ENCODE results near the gene LILRB5. TPM values are rescaled to one million over a fixed set of nuclear protein-coding genes. Genes with fewer than 3 reads are reported as not detected.
"Not testable (repeated sequence)": the region's sequence is repeated elsewhere in the genome, so short reads cannot be mapped to it uniquely, and the experiment has no call there.

LILRB5 gene
- total RNA-seq, 1 donor, result not detected

- TF ChIP-seq, protein P1, sequence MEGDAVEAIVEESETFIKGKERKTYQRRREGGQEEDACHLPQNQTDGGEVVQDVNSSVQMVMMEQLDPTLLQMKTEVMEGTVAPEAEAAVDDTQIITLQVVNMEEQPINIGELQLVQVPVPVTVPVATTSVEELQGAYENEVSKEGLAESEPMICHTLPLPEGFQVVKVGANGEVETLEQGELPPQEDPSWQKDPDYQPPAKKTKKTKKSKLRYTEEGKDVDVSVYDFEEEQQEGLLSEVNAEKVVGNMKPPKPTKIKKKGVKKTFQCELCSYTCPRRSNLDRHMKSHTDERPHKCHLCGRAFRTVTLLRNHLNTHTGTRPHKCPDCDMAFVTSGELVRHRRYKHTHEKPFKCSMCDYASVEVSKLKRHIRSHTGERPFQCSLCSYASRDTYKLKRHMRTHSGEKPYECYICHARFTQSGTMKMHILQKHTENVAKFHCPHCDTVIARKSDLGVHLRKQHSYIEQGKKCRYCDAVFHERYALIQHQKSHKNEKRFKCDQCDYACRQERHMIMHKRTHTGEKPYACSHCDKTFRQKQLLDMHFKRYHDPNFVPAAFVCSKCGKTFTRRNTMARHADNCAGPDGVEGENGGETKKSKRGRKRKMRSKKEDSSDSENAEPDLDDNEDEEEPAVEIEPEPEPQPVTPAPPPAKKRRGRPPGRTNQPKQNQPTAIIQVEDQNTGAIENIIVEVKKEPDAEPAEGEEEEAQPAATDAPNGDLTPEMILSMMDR (IDR thresholded peaks at IDR 0.05; ENCODE audit: insufficient read depth, low read length), result no peak
- no peak overlapping the region for H3K4me3 ChIP-seq (ENCODE audit: low read depth, low read length)
- DNase-seq (ENCODE audit: low read depth), result no peak
Measured at GRCh38 chr19:54218960-54219661, 38.0 kb downstream of the LILRB5 start.

DNA sequence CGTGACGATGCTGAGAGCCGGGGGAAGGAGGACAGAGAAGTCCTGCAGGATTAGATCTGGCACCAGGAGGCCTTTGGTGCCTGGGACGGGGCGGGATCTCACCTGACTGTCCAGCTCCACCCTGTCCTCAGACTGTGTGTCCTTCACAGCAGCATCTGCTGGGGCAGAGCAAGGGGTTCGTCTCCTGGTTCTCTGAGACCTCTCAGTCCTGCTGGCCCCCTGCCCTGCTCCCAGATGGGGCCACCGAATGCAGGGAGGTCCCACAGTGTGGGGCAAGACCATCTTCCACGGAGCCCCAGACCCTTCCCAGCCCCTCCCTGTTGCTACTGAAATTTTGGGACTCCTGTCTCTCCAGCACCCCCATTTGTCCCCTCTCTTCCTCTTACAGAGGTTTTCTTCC is 38.8 kb downstream of the LILRB5 start:
- TF ChIP-seq, protein P1 (IDR thresholded peaks at IDR 0.05; ENCODE audit: insufficient read depth, low read length), result no peak
- no peak overlapping the region for H3K4me3 ChIP-seq (ENCODE audit: low read depth, low read length)
- no peak for DNase-seq (ENCODE audit: low read depth)

- H3K4me3 ChIP-seq (ENCODE audit: low read depth, low read length); DNase-seq (ENCODE audit: low read depth): not testable (repeated sequence)
Measured at GRCh38 chr19:54217517-54218247, 39.4 kb downstream of the LILRB5 start.

DNA sequence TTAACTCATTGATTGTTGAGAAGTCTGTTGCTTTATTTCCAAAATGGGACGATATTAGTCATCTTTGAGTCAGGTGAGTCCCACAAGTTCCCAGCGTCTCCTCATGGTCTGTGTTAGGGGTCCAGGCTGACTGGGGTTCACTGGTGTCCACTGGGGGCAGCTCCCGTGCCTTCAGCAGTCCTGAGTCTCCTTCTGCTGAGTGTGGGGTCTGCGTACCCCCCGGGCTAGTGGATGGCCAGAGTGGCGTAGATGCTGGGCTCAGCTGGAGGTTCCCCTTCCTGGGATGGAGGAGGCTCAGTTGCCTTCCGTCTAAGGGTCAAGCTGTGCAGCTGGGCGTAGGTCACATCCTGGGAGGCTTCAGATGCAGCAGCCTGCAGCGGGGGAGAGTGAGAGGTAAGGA is 40.2 kb downstream of the LILRB5 start:
- no peak for DNase-seq (ENCODE audit: low read depth)
- no peak overlapping the region for H3K4me3 ChIP-seq (ENCODE audit: low read depth, low read length)
- TF ChIP-seq, protein P1 (IDR thresholded peaks at IDR 0.05; ENCODE audit: insufficient read depth, low read length), result no peak

GRCh38 chr19:54214734-54215133 is 42.3 kb downstream of the LILRB5 start:
- DNase-seq (ENCODE audit: low read depth); H3K4me3 ChIP-seq (ENCODE audit: low read depth, low read length): not testable (repeated sequence)

DNA sequence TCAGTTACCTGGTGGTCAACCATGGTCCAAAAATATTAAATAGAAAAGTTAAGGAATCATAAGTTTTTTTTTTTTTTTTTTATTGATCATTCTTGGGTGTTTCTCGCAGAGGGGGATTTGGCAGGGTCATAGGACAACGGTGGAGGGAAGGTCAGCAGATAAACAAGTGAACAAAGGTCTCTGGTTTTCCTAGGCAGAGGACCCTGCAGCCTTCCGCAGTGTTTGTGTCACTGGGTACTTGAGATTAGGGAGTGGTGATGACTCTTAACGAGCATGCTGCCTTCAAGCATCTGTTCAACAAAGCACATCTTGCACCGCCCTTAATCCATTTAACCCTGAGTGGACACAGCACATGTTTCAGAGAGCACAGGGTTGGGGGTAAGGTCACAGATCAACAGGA is 42.9 kb downstream of the LILRB5 start:
- not testable (repeated sequence) for DNase-seq (ENCODE audit: low read depth); H3K4me3 ChIP-seq (ENCODE audit: low read depth, low read length)

DNA sequence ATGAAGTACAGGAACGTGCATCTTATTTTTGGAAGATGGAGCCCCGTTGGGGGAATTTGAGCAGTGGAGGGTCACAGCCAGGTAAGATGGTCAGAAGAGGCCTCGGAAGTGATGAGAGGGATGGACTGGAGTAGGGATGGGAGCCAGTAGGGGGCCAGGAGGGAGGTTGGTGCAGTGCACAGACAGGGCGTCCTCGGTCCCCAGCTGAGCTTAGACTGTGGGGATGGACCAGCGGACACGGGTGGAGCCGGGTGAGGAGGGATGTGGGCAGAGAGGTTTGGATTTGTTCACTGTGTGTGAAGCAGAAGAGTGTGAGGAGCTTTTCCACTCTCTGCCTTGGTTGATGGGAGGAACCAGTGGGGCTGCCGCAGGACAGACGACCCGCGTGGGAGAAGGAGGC is 45.8 kb downstream of the LILRB5 start:
- DNase-seq (ENCODE audit: low read depth), result no peak
- no peak overlapping the region for H3K4me3 ChIP-seq (ENCODE audit: low read depth, low read length)
- TF ChIP-seq, protein P1 (IDR thresholded peaks at IDR 0.05; ENCODE audit: insufficient read depth, low read length), result no peak

- TF ChIP-seq, protein P1 (IDR thresholded peaks at IDR 0.05; ENCODE audit: insufficient read depth, low read length), result no peak
- no peak overlapping the region for H3K4me3 ChIP-seq (ENCODE audit: low read depth, low read length)
- DNase-seq (ENCODE audit: low read depth), result peak; percentile 97
Measured at GRCh38 chr19:54209811-54210494, 47.1 kb downstream of the LILRB5 start.

Data from fibroblast of the aortic adventitia (primary cell).